ENCODE measurements around the gene COG5. TPM values are rescaled to one million over a fixed set of nuclear protein-coding genes. Genes with fewer than 3 reads are reported as not detected.

COG5 gene
- total RNA-seq, 2 experiments from 2014 or later: 40.9 to 60.2 TPM

GRCh38 chr7:107414198-107414597 lies 149.5 kb downstream of the COG5 start:
- CTCF ChIA-PET (ENCODE audit: unreplicated experiment): no interaction called here
- Histone ChIP-seq H3K4me1 (ENCODE audit: insufficient read depth, low read length, poor library complexity, severe bottlenecking) (no peaks in the 10 kb centered on the region), H3K4me2 (ENCODE audit: low read length) (no peak overlapping the region), H3K79me2 (ENCODE audit: insufficient read depth, low read depth, low read length) (no peaks in the 10 kb centered on the region), H4K20me1 (ENCODE audit: insufficient read depth, low read length) (no peaks in the 10 kb centered on the region), H3K4me3 (ENCODE audit: low read depth, low read length, poor library complexity, severe bottlenecking) (no peak overlapping the region), H2AFZ (ENCODE audit: low read length) (no peak overlapping the region), H3K9me2 (ENCODE audit: insufficient read depth, low read length) (no peaks in the 10 kb centered on the region), H3K36me3 (ENCODE audit: insufficient read depth, low read length) (peaks cover 10% of the 10 kb centered on the region; the same call in 1 of the 2 replicates), H3K9me3 (ENCODE audit: low read length) (no peaks in the 10 kb centered on the region), H3K27ac (ENCODE audit: low read depth, low read length, poor library complexity, severe bottlenecking) (no peak overlapping the region)
- no peak for DNase-seq (ENCODE audit: low spot score)
- no TSS peak for BruUV-seq (replicated peaks)
- POLR2A ChIA-PET: interaction anchor here (0.9 to 1.6 kb wide), 2 partner anchors 12 to 168 kb away, joined by 5 read pairs; no protein-coding TSS in a partner anchor
- intact Hi-C loops (cut with micrococcal nuclease; ENCODE audit: unreplicated experiment): no loop called here
- TF ChIP-seq EZH2phosphoT487 (IDR thresholded peaks at IDR 0.05; ENCODE audit: borderline replicate concordance, low read depth, low read length) (no peak), CTCF (conservative IDR thresholded peaks at IDR 0.05; ENCODE audit: low read length) (no peak)

GRCh38 chr7:107408349-107408748 lies 155.4 kb downstream of the COG5 start:
- Histone ChIP-seq H2AFZ (ENCODE audit: low read length) (no peak overlapping the region), H3K27ac (ENCODE audit: low read depth, low read length, poor library complexity, severe bottlenecking) (no peak overlapping the region), H3K9me3 (ENCODE audit: low read length) (no peaks in the 10 kb centered on the region), H3K4me1 (ENCODE audit: insufficient read depth, low read length, poor library complexity, severe bottlenecking) (no peaks in the 10 kb centered on the region), H3K36me3 (ENCODE audit: insufficient read depth, low read length) (peaks cover 10% of the 10 kb centered on the region; the same call in 1 of the 2 replicates), H3K4me2 (ENCODE audit: low read length) (no peak overlapping the region), H3K79me2 (ENCODE audit: insufficient read depth, low read depth, low read length) (no peaks in the 10 kb centered on the region), H4K20me1 (ENCODE audit: insufficient read depth, low read length) (no peaks in the 10 kb centered on the region), H3K4me3 (ENCODE audit: low read depth, low read length, poor library complexity, severe bottlenecking) (no peak overlapping the region), H3K9me2 (ENCODE audit: insufficient read depth, low read length) (no peaks in the 10 kb centered on the region)
- POLR2A ChIA-PET: interaction anchor here (0.6 to 1.7 kb wide), 5 partner anchors 16 to 625 kb away, joined by 3 to 7 read pairs (median 4); no protein-coding TSS in a partner anchor
- TF ChIP-seq EZH2phosphoT487 (IDR thresholded peaks at IDR 0.05; ENCODE audit: borderline replicate concordance, low read depth, low read length) (no peak), CTCF (conservative IDR thresholded peaks at IDR 0.05; ENCODE audit: low read length) (no peak)
- no peak for DNase-seq (ENCODE audit: low spot score)
- intact Hi-C loops (cut with micrococcal nuclease; ENCODE audit: unreplicated experiment): no loop called here
- no TSS peak for BruUV-seq (replicated peaks)
- CTCF ChIA-PET (ENCODE audit: unreplicated experiment): no interaction called here

- Histone ChIP-seq H2AFZ (ENCODE audit: low read length) (no peak overlapping the region), H4K20me1 (ENCODE audit: insufficient read depth, low read length) (no peaks in the 10 kb centered on the region), H3K4me2 (ENCODE audit: low read length) (no peak overlapping the region), H3K9me2 (ENCODE audit: insufficient read depth, low read length) (no peaks in the 10 kb centered on the region), H3K36me3 (ENCODE audit: insufficient read depth, low read length) (peaks cover 3% of the 10 kb centered on the region; the same call in 1 of the 2 replicates), H3K4me3 (ENCODE audit: low read depth, low read length, poor library complexity, severe bottlenecking) (no peak overlapping the region), H3K79me2 (ENCODE audit: insufficient read depth, low read depth, low read length) (no peaks in the 10 kb centered on the region), H3K4me1 (ENCODE audit: insufficient read depth, low read length, poor library complexity, severe bottlenecking) (no peaks in the 10 kb centered on the region), H3K27ac (ENCODE audit: low read depth, low read length, poor library complexity, severe bottlenecking) (no peak overlapping the region), H3K9me3 (ENCODE audit: low read length) (no peaks in the 10 kb centered on the region)
- ChIA-PET CTCF (ENCODE audit: unreplicated experiment) (no interaction called here), POLR2A (interaction anchor here (1.2 to 1.4 kb wide), 4 partner anchors 10 to 153 kb away, joined by 3 to 5 read pairs (median 4); no protein-coding TSS in a partner anchor)
- BruUV-seq (replicated peaks): no TSS peak
- intact Hi-C loops (cut with micrococcal nuclease; ENCODE audit: unreplicated experiment): no loop called here
- TF ChIP-seq EZH2phosphoT487 (IDR thresholded peaks at IDR 0.05; ENCODE audit: borderline replicate concordance, low read depth, low read length) (no peak), CTCF (conservative IDR thresholded peaks at IDR 0.05; ENCODE audit: low read length) (no peak)
- no peak for DNase-seq (ENCODE audit: low spot score)
Measured at GRCh38 chr7:107405559-107405958, 158.2 kb downstream of the COG5 start.

All from OCI-LY7 (cell line).